HG03342 (cell line): ENCODE data around the gene MYH7.
"Not testable (repeated sequence)": the region's sequence is repeated elsewhere in the genome, so short reads cannot be mapped to it uniquely, and the experiment has no call there.

Experiments used
- ATAC-seq: cut with Tn5 transposase; IDR thresholded peaks from one replicate; pipeline ENCODE4 v1.9.1; 2021; ENCODE audit warnings: mild to moderate bottlenecking, moderate library complexity; ENCODE audit not compliant: unreplicated experiment

MYH7 gene

GRCh38 chr14:23431486-23431885 lies 4.0 kb downstream of the MYH7 start:
- ATAC-seq = no peak

GRCh38 chr14:23430723-23431085 lies 4.8 kb downstream of the MYH7 start:
- ATAC-seq = no peak

- ATAC-seq = no peak
Observed at GRCh38 chr14:23430016-23430722, 5.3 kb downstream of the MYH7 start.

DNA sequence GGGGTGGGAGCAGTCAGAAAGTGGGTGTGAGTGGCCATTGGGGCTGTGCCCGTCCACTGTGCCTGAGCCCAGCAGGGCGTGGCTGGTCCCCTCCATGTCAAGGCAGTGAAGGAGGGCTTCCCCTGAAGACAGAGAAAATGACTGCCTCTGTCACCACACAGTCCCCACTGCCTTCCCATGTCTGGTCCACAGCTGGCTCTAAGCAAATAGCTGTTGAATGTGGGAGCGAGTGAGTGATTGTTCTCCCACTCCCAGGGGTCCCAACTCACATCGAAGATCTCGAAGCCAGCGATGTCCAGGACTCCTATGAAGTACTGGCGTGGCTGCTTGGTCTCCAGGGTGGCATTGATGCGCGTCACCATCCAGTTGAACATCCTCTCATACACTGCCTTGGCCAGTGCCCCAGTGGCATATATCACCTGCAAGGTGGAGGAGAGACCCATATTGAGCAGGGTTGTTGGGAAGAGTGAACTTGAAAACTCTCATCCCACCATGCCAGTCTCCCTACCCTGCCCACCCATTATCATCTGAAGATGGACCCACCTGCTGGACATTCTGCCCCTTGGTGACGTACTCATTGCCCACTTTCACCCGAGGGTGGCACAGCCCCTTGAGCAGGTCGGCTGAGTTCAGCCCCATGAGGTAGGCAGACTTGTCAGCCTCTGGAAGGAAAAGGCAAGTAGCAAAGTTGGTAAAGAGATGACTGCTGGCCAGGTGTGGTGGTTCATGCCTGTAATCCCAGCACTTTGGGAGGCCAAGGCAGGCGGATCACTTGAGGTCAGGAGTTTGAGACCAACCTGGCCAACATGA lies 6.6 kb downstream of the MYH7 start:
- no peak for ATAC-seq

- ATAC-seq = not testable (repeated sequence)
Observed at GRCh38 chr14:23425798-23426197, 9.7 kb downstream of the MYH7 start.

GRCh38 chr14:23425169-23425568 lies 10.3 kb downstream of the MYH7 start:
- no peak for ATAC-seq

GRCh38 chr14:23423657-23424056 lies 11.8 kb downstream of the MYH7 start:
- ATAC-seq = no peak

DNA sequence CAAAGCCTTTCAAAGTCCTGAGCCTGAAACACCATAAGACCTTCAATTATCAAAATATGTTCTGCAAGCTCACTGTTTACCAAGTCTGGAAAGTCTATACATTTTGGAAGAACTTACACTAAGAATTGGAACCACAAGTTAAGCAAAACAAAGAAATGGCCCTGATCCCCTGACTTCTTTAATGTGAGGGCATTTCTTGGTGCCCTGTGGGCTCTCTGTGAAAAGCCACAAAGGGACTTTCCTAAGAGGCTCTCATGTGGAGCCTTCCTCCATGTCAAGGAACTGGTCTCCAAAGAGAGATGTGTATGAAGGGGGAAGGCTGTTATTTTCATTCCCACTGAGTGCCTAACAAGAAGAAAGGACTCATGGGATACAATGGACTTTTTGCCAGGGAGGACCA lies 13.9 kb downstream of the MYH7 start:
- ATAC-seq = no peak

DNA sequence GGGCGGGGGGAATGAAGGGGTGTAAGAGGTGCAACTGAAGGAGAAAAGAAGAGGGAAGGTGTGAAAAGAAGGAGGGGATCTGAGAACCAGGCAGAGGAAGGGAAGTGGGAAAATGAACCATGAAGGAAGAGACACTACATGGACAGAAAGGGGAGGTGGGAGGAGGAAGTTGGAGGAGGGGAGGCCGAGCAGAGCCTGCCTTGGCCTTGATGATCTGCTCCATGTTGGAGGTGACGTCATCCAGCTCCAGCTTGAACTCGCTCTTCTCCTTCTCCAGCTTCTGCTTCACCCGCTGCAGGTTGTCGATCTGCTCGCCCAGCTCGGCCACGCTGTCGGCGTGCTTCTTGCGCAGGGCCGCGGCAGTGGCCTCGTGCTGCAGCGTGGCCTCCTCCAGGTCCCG lies 15.8 kb downstream of the MYH7 start:
- ATAC-seq = not testable (repeated sequence)

GRCh38 chr14:23418021-23418420 lies 17.4 kb downstream of the MYH7 start:
- ATAC-seq = no peak

- not testable (repeated sequence) for ATAC-seq
Observed at GRCh38 chr14:23417269-23417668, 18.2 kb downstream of the MYH7 start.

- ATAC-seq = no peak
Observed at GRCh38 chr14:23416801-23417200, 18.7 kb downstream of the MYH7 start.

- ATAC-seq = no peak
Observed at GRCh38 chr14:23415821-23416778, 19.4 kb downstream of the MYH7 start.

DNA sequence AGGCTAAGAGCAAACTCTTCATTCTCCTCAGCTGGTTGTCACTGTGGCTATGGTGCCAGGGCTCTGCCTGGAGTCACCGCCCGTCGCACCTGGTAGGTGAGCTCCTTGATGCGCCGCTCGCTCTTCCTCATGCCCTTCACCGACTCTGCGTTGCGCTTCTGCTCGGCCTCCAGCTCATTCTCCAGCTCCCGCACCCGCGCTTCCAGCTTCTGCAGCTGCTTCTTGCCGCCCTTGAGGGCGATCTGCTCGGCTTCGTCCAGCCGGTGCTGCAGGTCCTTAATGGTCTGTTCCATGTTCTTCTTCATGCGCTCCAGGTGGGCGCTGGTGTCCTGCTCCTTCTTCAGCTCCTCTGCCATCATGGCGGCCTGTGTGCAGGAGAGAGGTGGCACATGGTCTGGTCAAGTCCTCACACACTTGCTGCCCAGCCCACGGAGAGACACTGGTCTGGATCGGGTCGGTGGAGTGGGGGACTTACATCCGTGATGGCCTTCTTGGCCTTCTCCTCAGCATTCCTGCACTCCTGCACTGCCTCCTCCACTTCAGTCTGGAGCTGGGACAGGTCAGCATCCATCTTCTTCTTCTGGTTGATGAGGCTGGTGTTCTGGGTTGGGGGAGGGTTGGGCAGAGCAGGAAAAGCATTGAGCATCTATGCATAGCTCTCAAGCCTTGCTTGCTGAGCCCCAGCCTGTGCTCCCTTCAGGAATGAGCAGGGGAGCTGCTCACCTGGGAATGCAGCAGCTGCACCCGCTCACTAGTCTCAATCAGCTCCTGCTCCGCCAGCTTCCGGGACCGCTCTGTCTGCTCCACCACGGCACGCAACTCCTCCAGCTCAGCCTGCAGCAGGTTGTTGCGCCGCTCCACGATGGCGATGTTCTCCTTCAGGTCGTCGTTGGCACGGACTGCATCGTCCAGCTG lies 20.3 kb downstream of the MYH7 start:
- ATAC-seq = no peak

GRCh38 chr14:23414254-23414653 lies 21.2 kb downstream of the MYH7 start:
- ATAC-seq = no peak

DNA sequence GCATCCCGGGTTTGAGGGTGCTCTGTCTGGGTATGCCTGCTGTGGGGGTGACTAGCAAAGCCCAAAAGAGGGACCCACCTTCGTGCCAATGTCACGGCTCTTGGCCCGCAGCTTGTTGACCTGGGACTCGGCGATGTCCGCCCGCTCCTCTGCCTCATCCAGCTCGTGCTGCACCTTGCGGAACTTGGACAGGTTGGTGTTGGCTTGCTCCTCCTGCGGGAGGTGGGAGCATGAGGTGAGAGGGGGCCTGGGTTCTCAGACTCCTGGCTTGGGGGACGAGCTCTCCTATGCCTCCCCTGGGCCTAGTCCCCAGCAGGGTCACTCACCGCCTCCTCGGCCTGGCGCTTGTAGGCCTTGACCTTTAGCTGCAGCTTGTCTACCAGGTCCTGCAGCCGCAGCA lies 21.8 kb downstream of the MYH7 start:
- no peak for ATAC-seq

DNA sequence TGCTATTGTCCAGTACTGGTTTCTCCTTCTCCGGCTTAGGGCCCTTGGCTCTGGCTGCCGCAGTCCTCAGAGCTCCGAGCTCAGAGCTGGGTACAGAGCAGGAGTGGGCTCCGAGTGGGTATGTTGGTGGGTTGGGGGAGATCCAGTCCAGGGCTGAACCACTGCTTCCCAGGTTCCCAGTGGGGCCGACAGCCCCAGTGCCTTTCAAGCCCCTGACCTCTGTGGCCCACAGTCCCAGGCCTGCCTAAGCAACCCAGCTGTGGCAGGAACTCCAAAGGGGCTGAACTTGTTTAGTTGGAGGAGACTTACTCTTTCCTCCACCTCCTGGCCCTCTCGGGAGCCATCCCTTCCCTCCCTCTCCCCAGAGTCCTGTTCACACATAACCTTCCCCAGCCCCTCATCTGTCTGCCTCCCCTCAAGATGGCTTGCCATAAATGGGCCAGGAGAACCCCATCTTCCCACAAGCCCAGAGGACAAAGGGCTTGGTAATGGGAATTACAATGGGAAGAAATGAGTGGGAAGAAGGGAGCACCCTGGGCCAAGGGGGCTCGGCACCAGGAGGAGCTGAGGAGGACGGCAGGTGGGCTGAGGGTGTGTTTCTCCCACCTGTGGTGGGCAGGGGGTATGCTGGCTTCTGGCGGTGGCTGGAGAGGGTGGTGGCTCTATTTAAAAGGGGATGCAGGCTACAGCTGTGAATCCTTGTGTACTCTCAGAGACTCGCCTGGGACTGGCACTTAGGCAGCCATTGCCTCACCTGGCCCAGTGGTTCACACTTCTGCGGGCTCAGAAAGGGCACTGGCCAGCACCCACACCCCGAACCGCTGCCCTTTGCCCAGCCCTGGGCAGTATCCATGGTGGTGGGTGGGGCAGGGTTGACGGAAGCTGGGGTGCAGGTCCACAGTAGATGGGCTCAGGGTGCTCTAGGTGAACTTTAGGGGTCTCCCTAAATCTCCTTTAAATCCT lies 23.6 kb downstream of the MYH7 start:
- no peak for ATAC-seq

GRCh38 chr14:23409966-23410635 lies 25.4 kb downstream of the MYH7 start:
- ATAC-seq = no peak

DNA sequence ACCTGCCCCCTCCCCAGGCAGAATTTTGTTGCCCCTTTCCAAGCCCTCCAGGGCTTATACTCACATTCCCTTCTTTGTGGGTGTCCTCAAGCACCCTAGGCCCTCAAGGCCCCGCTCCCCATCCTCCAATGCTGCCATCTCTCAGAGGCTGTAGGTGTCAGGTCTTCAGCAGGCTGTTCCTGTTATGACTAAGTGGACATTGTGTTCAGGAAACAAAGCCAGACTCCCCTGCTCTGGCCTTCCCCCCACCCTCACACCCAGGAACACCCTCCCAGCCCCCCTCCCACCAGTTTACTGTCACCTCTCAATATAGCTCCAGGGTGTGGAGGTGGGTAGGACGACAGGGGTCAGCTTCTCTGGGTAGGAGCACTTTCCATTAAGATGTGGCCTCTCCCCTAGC lies 26.0 kb downstream of the MYH7 start:
- no peak for ATAC-seq
